Midbrain (tissue), 1 donor: ENCODE measurements around the gene STRIP1.
A peak's percentile ranks its signal among the peaks of the same experiment; 100 is the strongest.

Experiments used
- DNase-seq: peaks from one replicate; lab custom pipeline; 2025; lab: John Stamatoyannopoulos, UW

Gene STRIP1, protein sequence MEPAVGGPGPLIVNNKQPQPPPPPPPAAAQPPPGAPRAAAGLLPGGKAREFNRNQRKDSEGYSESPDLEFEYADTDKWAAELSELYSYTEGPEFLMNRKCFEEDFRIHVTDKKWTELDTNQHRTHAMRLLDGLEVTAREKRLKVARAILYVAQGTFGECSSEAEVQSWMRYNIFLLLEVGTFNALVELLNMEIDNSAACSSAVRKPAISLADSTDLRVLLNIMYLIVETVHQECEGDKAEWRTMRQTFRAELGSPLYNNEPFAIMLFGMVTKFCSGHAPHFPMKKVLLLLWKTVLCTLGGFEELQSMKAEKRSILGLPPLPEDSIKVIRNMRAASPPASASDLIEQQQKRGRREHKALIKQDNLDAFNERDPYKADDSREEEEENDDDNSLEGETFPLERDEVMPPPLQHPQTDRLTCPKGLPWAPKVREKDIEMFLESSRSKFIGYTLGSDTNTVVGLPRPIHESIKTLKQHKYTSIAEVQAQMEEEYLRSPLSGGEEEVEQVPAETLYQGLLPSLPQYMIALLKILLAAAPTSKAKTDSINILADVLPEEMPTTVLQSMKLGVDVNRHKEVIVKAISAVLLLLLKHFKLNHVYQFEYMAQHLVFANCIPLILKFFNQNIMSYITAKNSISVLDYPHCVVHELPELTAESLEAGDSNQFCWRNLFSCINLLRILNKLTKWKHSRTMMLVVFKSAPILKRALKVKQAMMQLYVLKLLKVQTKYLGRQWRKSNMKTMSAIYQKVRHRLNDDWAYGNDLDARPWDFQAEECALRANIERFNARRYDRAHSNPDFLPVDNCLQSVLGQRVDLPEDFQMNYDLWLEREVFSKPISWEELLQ

DNA sequence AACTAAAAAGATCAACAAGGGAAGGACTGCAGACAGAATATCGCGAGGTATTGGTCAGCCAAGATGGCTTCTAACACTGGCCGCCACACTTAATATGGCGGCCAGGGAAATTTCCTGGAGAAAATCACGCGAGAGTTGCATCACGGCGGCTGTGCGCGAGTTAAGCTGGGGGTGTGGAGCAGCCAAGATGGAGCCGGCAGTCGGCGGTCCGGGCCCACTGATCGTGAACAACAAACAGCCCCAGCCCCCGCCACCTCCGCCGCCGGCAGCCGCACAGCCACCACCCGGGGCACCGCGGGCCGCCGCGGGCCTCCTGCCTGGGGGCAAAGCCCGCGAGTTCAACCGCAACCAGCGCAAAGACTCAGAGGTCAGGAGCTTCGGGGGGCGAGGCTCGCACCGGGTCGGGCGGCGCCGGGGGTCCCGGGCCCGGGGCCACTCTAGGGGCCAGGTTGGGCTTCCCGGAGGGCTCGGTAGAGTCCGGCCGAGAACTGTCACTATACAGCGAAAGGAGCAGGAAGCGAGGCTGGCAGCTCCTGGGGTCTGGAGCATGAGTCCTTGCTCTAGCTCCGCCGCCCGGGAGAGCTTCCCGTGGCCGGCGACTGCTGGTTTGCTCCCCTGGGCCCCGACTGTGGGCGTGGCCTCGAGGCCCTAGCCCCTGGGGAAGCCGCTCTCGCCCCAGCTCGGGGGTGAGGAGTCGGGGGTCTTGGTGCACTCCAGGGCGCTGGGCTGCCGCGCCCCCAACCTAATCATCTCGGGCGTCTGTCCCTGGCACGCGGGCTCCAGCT is at the start of gene STRIP1:
STRIP1 (plus strand) TSS at position 174 of the 785 bp plus-strand sequence; CDS start at position 188, 14 bp downstream.
- peak; percentile 94 for DNase-seq

DNA sequence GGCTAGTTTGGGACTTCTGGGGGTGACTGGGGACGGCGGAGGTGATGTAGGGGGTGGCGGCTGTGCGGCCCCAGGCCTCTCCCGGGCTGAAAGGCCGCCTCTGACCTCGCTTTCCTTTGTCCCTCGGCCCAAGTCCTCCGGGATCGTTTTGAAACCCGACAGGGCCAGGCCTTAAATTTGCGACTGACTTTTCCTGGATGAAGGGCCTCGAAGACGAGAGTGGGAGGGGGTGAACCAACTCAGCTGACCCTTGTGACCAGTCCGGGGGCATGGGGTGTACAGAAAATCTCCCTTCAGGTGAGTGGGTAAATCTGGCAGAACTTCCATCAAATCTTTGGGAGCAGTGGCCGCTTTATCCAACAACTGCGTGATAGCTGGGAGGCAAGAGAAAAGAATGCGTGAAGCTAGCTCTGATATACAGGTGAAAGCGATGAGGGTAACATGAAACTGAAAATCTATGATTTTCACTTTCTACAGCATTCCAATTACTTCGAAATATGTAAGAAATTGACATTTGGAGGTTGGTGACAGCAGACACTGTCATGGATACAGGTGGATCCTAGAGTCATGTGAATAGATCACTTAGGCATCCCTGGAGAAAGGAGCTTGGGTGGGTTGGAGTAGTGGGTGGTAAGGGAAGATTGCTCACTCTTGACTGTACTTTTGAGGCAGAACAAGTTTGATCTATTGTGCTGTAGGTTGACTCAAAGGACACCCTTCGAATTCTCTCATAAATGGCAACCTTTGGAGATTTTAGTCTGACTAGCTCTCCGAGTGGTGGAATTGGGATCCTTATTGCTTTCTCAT is 49.0 kb upstream of the STRIP1 start:
- DNase-seq: no peak

DNA sequence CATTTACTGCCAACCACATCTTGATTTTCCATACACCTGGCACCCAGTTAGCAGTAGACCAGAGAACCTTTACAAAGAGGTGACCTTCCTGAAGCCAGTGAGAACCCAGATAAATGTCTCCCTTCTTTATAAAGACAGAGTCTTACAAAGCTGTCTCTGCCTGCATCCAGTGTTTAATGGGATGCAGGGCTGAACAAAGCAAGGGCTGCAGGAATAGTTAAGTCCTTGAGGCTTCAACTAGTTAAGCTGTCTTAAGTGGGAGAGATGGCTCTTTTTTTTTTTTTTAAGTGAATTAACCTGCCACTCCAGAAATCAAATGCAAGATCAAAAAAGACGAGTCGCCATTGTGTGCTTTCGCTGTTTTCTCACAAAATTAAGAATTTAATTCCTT is 48.4 kb upstream of the STRIP1 start:
- DNase-seq: no peak

DNA sequence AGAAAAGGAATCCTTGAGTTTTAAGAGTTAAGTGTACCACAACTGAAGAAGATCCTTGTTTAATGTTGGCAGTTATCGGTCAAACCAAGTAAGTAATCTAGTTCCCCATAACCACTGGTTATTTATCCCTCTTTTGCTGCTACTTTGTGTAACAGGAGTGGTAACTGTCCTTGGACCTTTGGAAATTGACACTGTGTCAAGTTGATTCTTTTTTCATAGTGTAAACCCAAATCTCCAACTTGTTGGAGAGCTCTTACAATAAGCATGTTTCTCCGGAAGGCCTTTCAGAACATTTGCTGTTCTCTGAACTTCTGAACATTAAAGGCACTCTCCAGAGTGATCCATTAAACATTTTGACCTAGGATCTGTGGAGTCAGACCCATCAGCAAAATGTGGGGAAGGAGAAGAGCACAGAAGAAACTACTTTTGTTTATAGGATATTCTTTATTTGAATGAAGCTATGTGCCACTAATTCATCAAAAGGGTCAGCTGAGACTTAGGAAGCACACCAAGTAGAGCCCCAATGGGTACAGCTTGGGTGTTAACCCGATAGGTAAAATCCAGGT is 46.0 kb upstream of the STRIP1 start:
- no peak for DNase-seq

DNA sequence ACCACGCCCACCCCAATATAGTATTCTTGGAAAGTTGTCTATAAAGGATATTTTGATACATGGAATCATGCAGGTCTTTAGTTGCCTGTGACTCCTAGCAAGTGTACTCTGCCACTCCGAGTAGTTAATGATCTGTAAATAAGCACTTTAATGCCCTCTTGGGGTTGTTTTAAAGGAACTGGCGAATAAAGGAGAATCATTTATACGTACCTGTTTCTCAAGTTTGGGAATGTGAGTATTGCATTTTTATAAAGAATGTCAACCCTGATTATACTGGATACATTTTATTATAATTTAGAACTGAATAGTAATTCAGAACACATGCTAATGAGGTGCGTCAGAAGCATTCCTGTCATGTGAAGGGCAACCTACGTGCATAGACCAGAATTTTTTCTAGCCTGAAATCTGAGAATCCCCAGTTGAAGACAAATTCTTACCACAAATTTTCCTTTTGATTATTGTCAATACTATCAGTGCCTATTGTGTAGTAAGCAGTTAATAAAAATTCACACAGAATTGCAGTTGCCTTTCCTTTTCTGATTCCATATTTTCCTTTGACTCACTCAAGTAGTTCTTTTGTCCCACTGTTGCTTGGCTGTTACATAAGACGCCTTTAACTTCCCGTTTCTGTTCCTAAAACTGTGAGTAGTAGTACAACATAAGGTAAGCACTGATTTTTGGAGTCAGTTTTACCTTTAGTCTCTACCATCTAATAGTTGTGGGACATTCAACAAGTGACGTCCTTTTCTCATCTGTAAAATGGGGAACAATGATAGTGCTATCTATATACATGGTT is 44.7 kb upstream of the STRIP1 start:
- peak; percentile 33 for DNase-seq

DNA sequence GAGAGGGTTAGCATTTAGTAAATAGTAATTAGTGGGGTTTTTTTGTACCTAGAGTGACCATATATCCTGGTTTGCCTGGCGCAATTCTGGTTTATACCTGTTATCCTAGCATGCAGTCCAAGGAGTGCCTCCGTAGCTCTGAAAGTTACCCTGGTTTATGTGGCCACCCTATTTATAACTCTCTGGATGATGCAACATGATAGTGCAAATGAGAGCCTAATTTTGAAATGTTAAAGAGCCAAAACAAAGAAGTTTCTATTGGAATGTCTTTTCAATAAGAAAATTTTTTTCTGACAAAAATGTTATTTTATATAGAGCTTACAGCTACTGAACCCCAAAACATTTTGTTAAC is 44.1 kb upstream of the STRIP1 start:
- no peak for DNase-seq

DNA sequence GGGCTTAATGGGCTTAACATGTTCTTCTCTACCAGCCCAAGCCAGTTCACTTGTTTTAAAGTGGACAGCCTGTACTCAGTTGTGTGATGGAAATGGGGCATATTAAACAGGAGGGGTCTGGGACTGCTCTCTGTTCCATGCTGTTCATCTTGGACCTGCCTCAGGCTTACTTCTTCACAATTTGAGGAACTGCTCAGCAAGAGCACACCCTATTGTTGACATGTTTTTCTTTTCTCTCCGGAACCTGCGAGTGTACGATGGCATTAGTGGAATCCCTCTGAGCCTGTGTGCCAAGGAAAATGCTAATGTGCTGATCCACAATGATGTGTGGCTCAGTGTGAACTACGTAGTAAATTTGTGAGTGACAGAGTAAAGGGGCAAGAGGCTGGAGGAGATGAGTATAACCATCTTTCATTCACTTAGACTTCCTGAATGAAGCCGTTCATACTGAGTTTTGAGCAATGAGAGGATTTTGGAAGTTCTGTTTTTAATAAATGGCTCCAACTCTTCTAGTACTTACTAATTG is 43.0 kb upstream of the STRIP1 start:
- DNase-seq: peak; percentile 19

DNA sequence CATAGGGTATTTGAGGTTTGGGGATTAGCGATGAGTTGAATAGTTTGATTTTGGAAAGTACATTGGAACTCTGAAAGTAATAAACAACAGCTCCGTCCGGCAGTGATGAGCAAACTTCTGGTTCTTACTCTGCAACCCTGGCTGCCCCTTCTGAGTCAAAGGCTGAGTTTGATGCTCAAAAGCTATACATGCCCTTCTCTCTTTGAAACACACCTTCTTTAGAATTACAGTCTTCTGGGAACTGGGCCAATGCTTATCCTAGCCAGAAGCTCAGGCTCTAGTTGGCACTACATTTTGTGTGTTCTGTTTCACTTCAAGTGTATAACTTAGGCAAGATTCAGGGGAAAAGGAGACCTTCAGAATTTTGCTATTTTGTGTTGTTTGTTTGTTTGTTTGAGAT is 40.5 kb upstream of the STRIP1 start:
- peak; percentile 42 for DNase-seq

DNA sequence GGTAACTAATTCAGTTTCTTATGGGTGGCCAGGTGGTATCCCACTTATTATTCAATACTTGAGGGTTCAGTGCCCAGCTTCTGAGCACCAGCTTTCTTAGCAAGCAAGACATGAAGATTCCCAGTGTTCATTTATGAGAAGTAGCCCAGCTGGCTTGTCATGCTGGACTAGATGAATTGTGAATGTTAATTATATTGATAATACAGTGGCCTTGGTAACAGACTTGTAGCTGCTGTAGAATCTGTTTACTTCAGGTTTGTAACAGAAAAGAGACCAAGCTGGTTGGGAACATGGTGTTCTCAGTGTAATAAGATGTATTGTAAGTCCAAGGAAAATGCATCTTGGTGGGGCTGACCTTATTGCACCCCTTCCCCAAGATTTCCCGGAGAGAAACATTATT is 39.8 kb upstream of the STRIP1 start:
- peak; percentile 60 for DNase-seq

DNA sequence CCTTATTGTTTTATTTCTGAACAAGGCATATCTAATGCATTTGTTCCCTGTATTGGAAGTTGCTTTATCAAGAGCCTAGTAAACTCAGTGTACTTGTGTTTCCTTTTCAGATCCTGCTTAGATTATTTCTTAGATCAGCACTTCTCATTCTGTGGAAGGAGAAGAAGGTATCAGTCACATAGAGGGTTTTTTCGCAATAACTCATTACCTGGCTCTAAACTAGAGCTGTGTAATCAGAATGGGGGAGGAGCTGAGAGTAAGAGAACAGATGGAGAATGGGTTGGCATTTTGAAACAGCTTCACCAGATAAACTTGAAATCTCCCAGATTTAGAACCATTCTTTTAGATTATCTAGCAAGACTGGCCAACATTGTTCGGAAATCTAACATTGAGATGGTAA is 38.9 kb upstream of the STRIP1 start:
- no peak for DNase-seq

DNA sequence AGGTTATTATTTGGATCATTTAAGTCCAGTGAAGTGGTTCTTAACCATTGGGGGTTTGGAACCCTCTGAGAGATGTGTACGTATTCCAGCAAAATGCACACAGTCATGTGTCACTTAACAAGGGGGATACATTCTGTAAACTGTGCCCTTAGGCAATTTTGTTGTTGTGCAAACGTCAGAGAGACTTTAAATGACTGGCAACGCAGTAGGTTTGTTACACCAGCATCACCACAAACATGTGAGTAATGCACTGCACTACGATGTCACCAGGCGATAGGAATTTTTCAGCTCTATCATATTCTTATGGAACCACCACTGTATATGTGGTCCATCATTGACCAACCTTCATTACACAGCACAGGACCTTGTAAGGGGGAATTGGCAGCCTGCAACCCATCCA is 37.9 kb upstream of the STRIP1 start:
- no peak for DNase-seq

DNA sequence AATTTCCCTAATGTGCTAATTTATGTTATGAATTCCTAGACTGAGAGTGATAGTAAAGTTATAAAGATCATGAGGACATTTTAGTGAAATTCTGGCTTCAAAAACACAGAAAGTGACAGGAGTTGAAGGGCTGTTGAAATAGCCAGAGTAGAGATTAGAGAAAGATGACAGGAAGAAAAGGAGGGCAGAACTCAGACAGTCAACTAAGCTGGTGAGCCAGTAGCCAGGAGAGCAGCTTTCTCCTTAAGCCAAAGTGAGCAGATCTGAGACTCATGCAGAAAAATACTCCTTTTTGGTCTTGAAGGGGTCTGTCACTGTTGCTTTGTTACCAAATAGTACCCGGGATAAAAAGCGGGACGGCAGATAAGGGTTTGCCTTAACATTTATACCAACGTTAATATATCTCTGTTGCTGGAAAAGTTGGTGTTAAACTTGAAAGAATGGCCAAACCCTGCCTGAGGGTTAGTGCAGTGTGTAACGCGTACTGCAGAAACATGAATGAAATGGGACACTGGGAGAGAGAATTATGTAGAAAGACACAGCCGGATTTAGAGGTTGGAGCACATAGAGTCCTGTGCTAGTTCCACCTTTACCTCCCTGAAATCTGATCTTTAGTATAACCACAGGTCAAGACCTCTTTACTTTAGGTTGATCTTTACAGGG is 37.1 kb upstream of the STRIP1 start:
- DNase-seq: no peak

DNA sequence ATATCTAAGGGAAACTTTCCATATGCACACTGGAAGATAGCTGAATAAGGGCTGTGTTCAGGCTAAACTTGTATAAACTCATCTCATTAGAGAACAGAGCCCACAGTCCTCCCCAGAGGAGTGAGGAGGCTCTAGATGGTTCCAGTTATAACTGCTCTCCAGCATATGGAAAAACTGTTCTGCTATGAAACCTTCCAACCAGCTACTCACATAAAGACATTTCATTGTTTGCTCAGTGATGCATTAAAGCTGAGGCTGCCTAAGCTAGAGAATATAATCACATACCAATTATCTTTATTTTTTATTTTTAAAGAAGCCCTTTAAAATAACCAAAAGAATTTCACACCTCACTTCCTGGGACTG is 36.6 kb upstream of the STRIP1 start:
- no peak for DNase-seq

DNA sequence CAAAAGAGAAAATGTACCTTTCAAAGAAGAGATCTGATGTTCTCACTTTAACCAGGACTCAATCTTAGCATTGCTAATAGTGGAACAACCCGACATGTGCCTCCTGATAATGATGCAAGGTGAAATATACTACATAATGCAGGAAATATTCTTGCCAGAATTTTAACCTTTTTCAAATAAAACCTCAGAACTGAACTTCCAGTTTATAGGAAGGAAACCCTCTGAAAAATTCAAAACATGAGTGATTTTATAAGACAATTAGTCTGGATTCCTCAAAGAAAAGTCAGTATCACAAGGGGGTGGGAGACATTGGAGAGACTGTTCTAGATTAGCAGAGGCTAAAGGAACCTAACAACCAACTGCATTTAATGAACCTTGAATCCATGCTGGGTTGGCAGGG is 31.7 kb upstream of the STRIP1 start:
- DNase-seq: no peak

DNA sequence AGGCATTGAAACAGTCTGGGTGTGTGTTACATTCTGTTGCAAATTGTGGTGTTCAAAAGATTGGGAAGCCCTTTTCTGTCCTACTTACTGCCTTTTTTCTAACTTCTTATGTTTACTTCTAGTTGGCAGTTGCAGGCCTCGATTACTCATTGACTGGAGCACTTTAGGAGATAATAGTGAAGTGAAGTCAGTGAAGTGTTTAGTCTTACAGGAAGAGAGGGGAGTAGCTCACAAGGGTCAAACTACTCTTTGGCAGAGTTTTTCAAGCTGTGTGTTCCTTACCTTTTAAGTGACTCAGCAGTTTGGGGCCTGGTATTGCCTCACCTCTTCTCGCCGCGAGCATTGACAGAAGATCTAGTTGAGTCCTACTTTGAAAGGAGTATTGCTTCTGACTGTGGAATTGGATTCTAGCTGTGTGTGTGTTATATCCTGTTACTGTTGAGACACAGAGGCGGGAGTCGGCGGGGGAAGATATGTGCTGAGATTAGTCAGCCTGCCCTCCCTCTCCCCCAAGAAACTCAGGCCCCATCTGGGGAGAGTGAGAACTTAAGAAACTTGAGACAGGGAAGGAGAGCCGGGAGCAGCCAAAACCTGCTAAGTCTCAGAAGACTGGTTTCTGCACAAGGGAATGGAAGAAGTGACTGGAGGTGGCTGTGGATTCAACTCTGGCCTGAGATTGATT is 30.5 kb upstream of the STRIP1 start:
- no peak for DNase-seq

DNA sequence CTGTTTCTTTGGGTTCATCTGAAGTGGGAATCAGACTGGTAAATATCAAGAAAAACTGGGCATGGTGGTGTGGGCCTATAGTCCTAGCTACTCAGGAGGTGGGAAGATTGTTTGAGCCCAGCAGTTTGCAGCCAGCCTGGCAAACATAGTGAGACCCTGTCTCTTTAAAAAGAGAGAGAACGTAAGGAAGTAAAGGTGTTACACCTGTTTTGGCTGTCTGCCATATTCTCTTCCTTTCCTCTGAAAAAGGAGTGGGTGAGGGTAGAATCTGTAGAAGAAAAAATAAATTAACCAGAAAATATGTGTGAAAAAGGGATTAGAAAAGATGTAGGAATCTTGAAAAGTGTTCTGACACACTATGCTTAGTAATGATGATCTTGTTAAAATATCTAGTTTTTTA is 29.8 kb upstream of the STRIP1 start:
- no peak for DNase-seq

DNA sequence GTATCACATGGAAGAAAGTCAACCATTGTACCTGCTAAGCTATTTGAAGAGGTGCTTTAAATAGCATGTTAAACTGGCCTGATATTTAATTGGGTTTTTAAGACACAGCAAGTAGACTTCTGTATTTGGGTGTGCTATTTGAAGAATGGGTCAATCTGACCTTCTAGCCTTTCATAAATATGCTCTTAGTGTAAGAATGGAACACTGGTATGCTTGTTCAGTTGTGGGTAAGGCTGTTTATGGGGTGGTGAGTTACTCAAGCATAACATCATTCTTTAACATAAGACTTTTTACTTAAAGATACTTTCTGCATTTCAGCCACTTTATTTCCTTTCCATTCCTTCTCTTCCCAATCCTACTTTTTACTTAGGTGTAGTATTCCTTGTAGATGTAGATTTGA is 28.5 kb upstream of the STRIP1 start:
- no peak for DNase-seq

DNA sequence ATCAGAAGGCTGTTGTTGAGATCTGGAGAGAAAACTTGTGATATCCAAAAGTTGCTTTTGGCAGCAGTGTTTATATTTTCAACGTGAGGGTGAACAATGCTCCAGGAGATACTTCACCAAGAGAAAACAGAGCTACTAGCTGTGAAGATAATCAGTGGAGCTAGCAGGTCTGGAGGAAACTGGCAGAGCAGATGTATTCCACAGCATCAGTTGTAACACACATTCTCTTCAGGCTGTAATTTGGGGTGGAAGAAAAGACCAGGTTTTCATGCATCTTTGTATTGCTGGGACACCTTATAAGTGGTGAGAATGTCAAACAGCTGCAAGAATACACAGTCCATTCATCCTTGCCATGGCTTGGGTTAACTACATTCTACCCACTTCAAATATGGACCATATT is 27.9 kb upstream of the STRIP1 start:
- DNase-seq: no peak
